ENCODE results near the gene TRRAP. TPM values are rescaled to one million over a fixed set of nuclear protein-coding genes. Genes with fewer than 3 reads are reported as not detected.

TRRAP gene
- total and polyA plus RNA-seq, 2 experiments from 2014 or later: 14.9 to 58.7 TPM

DNA sequence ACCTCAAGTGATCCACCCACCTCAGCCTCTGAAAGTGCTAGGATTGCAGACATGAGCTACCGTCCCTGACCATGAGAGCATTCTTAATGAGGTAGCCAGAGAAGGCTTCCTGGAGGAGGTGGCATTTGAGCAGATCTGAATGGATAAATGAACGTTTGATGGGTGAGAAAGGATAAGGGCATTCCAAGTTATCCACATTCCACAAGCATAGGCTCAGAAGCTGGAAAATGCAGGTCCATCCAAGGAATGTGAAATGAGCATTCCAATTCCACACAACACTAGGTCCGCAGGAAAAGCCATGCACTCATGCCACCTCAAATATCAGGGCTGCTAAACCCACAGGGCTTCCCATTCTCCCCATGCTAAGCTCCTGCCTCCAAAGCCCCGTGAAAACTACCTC, 25.5 kb upstream of the TRRAP start (continued):
- TF ChIP-seq, protein P1, sequence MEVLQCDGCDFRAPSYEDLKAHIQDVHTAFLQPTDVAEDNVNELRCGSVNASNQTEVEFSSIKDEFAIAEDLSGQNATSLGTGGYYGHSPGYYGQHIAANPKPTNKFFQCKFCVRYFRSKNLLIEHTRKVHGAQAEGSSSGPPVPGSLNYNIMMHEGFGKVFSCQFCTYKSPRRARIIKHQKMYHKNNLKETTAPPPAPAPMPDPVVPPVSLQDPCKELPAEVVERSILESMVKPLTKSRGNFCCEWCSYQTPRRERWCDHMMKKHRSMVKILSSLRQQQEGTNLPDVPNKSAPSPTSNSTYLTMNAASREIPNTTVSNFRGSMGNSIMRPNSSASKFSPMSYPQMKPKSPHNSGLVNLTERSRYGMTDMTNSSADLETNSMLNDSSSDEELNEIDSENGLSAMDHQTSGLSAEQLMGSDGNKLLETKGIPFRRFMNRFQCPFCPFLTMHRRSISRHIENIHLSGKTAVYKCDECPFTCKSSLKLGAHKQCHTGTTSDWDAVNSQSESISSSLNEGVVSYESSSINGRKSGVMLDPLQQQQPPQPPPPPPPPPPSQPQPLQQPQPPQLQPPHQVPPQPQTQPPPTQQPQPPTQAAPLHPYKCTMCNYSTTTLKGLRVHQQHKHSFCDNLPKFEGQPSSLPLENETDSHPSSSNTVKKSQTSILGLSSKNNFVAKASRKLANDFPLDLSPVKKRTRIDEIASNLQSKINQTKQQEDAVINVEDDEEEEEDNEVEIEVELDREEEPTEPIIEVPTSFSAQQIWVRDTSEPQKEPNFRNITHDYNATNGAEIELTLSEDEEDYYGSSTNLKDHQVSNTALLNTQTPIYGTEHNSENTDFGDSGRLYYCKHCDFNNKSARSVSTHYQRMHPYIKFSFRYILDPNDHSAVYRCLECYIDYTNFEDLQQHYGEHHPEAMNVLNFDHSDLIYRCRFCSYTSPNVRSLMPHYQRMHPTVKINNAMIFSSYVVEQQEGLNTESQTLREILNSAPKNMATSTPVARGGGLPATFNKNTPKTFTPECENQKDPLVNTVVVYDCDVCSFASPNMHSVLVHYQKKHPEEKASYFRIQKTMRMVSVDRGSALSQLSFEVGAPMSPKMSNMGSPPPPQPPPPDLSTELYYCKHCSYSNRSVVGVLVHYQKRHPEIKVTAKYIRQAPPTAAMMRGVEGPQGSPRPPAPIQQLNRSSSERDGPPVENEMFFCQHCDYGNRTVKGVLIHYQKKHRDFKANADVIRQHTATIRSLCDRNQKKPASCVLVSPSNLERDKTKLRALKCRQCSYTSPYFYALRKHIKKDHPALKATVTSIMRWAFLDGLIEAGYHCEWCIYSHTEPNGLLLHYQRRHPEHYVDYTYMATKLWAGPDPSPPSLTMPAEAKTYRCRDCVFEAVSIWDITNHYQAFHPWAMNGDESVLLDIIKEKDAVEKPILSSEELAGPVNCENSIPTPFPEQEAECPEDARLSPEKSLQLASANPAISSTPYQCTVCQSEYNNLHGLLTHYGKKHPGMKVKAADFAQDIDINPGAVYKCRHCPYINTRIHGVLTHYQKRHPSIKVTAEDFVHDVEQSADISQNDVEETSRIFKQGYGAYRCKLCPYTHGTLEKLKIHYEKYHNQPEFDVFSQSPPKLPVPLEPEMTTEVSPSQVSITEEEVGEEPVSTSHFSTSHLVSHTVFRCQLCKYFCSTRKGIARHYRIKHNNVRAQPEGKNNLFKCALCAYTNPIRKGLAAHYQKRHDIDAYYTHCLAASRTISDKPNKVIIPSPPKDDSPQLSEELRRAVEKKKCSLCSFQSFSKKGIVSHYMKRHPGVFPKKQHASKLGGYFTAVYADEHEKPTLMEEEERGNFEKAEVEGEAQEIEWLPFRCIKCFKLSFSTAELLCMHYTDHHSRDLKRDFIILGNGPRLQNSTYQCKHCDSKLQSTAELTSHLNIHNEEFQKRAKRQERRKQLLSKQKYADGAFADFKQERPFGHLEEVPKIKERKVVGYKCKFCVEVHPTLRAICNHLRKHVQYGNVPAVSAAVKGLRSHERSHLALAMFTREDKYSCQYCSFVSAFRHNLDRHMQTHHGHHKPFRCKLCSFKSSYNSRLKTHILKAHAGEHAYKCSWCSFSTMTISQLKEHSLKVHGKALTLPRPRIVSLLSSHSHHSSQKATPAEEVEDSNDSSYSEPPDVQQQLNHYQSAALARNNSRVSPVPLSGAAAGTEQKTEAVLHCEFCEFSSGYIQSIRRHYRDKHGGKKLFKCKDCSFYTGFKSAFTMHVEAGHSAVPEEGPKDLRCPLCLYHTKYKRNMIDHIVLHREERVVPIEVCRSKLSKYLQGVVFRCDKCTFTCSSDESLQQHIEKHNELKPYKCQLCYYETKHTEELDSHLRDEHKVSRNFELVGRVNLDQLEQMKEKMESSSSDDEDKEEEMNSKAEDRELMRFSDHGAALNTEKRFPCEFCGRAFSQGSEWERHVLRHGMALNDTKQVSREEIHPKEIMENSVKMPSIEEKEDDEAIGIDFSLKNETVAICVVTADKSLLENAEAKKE (CRISPR knock-in tag; IDR thresholded peaks at IDR 0.05): no peak
- TF ChIP-seq EZH2 (IDR thresholded peaks at IDR 0.05; ENCODE audit: low read depth, unreplicated experiment): no peak
- TF ChIP-seq ZNF114 (CRISPR knock-in tag; IDR thresholded peaks at IDR 0.05): no peak
- TF ChIP-seq POLR2AphosphoS5 (IDR thresholded peaks at IDR 0.05; ENCODE audit: low read depth): no peak
- TF ChIP-seq CREB1 (CRISPR knock-in tag; IDR thresholded peaks at IDR 0.05; ENCODE audit: low read depth): no peak

DNA sequence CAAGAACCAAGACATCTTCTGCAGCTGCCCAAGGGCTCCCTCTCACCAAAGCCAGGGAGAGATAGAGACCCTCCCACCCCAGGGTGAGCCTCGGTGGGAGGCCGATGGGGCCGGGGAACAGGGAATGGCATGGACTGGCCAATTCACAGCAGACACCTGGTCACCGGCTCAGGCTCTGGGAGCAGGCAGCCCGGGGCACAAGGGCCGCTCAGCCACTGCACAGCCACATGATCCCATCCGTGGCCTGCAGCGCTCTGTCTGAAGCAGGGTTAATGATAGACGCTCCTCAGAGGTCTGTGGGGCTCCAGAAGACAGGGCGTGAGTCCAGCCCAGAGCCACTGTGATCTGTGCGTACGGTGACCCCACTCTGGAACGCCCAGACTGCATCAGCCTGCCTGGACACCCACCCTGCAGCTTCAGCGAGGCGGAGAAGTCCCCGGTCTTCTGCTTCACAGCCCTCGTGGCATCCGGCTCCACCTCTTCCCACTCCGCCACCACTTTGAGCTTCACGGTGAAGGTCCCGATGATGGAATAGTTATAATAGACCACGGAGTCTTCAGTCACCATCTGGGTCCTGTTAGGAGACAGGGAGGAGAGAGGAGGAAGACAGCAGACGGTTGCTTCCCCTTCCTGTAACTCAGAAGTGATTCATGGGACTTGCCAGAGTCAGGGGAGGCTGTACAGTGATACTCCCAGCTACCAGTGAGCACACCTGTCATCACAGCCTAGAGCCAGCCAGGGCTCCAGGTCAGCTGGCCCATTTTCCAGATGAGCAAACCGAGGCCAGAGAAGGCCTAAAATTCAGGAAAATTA, 22.5 kb upstream of the TRRAP start:
- peaks cover 12% of the 10 kb centered on the region for H3K27me3 Mint-ChIP-seq (ENCODE audit: insufficient read depth, low read depth, poor library complexity)
- no peak overlapping the region for H3K27ac ChIP-seq (ENCODE audit: low read depth)
- H3K4me3 Mint-ChIP-seq: no peak overlapping the region
- H3K27ac Mint-ChIP-seq: no peak overlapping the region
- no peak overlapping the region for H3K4me2 ChIP-seq
- H3K27me3 ChIP-seq (ENCODE audit: insufficient read depth): no peaks in the 10 kb centered on the region
- no peaks in the 10 kb centered on the region for H4K20me1 ChIP-seq (replicated peaks; ENCODE audit: insufficient read depth)
- no peaks in the 10 kb centered on the region for H3K79me2 ChIP-seq (replicated peaks; ENCODE audit: insufficient read depth)
- H3K4me1 Mint-ChIP-seq: peaks cover 7% of the 10 kb centered on the region; the same call in 2 of the 3 replicates
- H3K4me3 ChIP-seq: no peak overlapping the region
- ATAC-seq (no peak), DNase-seq (ENCODE audit: low spot score) (no peak)
- H3K4me1 ChIP-seq (ENCODE audit: insufficient read depth): no peaks in the 10 kb centered on the region
- H3F3A ChIP-seq (replicated peaks; ENCODE audit: low read depth): no peaks in the 10 kb centered on the region
- no peaks in the 10 kb centered on the region for H3K36me3 ChIP-seq (ENCODE audit: insufficient read depth)
- H3K9me3 Mint-ChIP-seq: no peaks in the 10 kb centered on the region; the same call in 2 of the 3 replicates
- H3K36me3 Mint-ChIP-seq (ENCODE audit: low read depth): peaks cover 7% of the 10 kb centered on the region
- no peaks in the 10 kb centered on the region for H3K9me2 ChIP-seq (ENCODE audit: insufficient read depth)
- no peak overlapping the region for H2AFZ ChIP-seq
- TF ChIP-seq ZNF331 (CRISPR knock-in tag; IDR thresholded peaks at IDR 0.05; ENCODE audit: low read depth): no peak
- TF ChIP-seq, protein P2, sequence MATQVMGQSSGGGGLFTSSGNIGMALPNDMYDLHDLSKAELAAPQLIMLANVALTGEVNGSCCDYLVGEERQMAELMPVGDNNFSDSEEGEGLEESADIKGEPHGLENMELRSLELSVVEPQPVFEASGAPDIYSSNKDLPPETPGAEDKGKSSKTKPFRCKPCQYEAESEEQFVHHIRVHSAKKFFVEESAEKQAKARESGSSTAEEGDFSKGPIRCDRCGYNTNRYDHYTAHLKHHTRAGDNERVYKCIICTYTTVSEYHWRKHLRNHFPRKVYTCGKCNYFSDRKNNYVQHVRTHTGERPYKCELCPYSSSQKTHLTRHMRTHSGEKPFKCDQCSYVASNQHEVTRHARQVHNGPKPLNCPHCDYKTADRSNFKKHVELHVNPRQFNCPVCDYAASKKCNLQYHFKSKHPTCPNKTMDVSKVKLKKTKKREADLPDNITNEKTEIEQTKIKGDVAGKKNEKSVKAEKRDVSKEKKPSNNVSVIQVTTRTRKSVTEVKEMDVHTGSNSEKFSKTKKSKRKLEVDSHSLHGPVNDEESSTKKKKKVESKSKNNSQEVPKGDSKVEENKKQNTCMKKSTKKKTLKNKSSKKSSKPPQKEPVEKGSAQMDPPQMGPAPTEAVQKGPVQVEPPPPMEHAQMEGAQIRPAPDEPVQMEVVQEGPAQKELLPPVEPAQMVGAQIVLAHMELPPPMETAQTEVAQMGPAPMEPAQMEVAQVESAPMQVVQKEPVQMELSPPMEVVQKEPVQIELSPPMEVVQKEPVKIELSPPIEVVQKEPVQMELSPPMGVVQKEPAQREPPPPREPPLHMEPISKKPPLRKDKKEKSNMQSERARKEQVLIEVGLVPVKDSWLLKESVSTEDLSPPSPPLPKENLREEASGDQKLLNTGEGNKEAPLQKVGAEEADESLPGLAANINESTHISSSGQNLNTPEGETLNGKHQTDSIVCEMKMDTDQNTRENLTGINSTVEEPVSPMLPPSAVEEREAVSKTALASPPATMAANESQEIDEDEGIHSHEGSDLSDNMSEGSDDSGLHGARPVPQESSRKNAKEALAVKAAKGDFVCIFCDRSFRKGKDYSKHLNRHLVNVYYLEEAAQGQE (IDR thresholded peaks at IDR 0.05; ENCODE audit: unreplicated experiment): no peak
- no peak for TF ChIP-seq CREB1 (CRISPR knock-in tag; IDR thresholded peaks at IDR 0.05; ENCODE audit: low read depth)
- TF ChIP-seq, protein P3, sequence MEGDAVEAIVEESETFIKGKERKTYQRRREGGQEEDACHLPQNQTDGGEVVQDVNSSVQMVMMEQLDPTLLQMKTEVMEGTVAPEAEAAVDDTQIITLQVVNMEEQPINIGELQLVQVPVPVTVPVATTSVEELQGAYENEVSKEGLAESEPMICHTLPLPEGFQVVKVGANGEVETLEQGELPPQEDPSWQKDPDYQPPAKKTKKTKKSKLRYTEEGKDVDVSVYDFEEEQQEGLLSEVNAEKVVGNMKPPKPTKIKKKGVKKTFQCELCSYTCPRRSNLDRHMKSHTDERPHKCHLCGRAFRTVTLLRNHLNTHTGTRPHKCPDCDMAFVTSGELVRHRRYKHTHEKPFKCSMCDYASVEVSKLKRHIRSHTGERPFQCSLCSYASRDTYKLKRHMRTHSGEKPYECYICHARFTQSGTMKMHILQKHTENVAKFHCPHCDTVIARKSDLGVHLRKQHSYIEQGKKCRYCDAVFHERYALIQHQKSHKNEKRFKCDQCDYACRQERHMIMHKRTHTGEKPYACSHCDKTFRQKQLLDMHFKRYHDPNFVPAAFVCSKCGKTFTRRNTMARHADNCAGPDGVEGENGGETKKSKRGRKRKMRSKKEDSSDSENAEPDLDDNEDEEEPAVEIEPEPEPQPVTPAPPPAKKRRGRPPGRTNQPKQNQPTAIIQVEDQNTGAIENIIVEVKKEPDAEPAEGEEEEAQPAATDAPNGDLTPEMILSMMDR (conservative IDR thresholded peaks at IDR 0.05; ENCODE audit: low read depth in 2 of 2): no peak
- TF ChIP-seq POLR2AphosphoS5 (IDR thresholded peaks at IDR 0.05; ENCODE audit: low read depth): no peak
- no peak for TF ChIP-seq STAT1 (IDR thresholded peaks at IDR 0.05; ENCODE audit: unreplicated experiment)

Measured in GM23338 (cell line).